HL-60/S4 treated with retinoic acid at 250 ng/mL for 4 days and 3 days (cell line): Measurements from ENCODE around the gene UBXN7.
"Not testable (repeated sequence)": the region's sequence is repeated elsewhere in the genome, so short reads cannot be mapped to it uniquely, and the experiment has no call there.

Experiments used
- in situ Hi-C: fragments of 300-500 bp; cut with MboI; formaldehyde crosslinking; loops from 2 replicates; pipeline ENCODE4 v1.7.0; 2022; ENCODE audit warnings: low sequenced_read_pairs

The UBXN7 gene

GRCh38 chr3:196432137-196432879, at the start of gene UBXN7:
Gene UBXN7 (minus strand): TSS chr3:196432427. CDS start chr3:196432399, 28 bp downstream.
- in situ Hi-C loops: no loop called here

- in situ Hi-C loops: no loop called here
Measured at GRCh38 chr3:196477678-196478077, 45.5 kb upstream of the UBXN7 start.

- in situ Hi-C loops: no loop called here
Measured at GRCh38 chr3:196472286-196472685, 40.1 kb upstream of the UBXN7 start.

GRCh38 chr3:196471551-196471950, 39.3 kb upstream of the UBXN7 start:
- in situ Hi-C loops: no loop called here

GRCh38 chr3:196470182-196470581, 38.0 kb upstream of the UBXN7 start:
- in situ Hi-C loops: not testable (repeated sequence)

- in situ Hi-C loops: no loop called here
Measured at GRCh38 chr3:196463804-196464203, 31.6 kb upstream of the UBXN7 start.

GRCh38 chr3:196463478-196463756, 31.2 kb upstream of the UBXN7 start:
- in situ Hi-C loops: no loop called here

- in situ Hi-C loops: not testable (repeated sequence)
Measured at GRCh38 chr3:196462680-196463477, 30.7 kb upstream of the UBXN7 start.

- in situ Hi-C loops: no loop called here
Measured at GRCh38 chr3:196458063-196458462, 25.8 kb upstream of the UBXN7 start.

GRCh38 chr3:196457470-196457869, 25.2 kb upstream of the UBXN7 start:
- in situ Hi-C loops: not testable (repeated sequence)

GRCh38 chr3:196454935-196455334, 22.7 kb upstream of the UBXN7 start:
- in situ Hi-C loops: no loop called here

GRCh38 chr3:196445391-196445790, 13.2 kb upstream of the UBXN7 start:
- in situ Hi-C loops: not testable (repeated sequence)

- in situ Hi-C loops: no loop called here
Measured at GRCh38 chr3:196444500-196444894, 12.3 kb upstream of the UBXN7 start.

- in situ Hi-C loops: no loop called here
Measured at GRCh38 chr3:196440696-196441095, 8.5 kb upstream of the UBXN7 start.

- in situ Hi-C loops: no loop called here
Measured at GRCh38 chr3:196440041-196440537, 7.9 kb upstream of the UBXN7 start.

GRCh38 chr3:196431181-196432136, 768 bp downstream of the UBXN7 start:
- in situ Hi-C loops: no loop called here

- in situ Hi-C loops: no loop called here
Measured at GRCh38 chr3:196428041-196428440, 4.2 kb downstream of the UBXN7 start.

- in situ Hi-C loops: not testable (repeated sequence)
Measured at GRCh38 chr3:196424421-196424820, 7.8 kb downstream of the UBXN7 start.

GRCh38 chr3:196423044-196423781, 9.0 kb downstream of the UBXN7 start:
- in situ Hi-C loops: no loop called here

- in situ Hi-C loops: not testable (repeated sequence)
Measured at GRCh38 chr3:196421668-196422067, 10.6 kb downstream of the UBXN7 start.
